H9 (cell line): ENCODE data around the gene DUS1L. TPM values are rescaled to one million over a fixed set of nuclear protein-coding genes. Genes with fewer than 3 reads are reported as not detected.
A peak's percentile ranks its signal among the peaks of the same experiment; 100 is the strongest.

ENCODE experiments used
- DNase-seq: peaks from one replicate; pipeline ENCODE4 v3.0.0-alpha.2; 2017
- H2AFZ ChIP-seq: one replicate; pipeline ENCODE4 v1.6.1; 2013; ENCODE audit warnings: mild to moderate bottlenecking, low read length, control low read depth, moderate library complexity
- H2AK5ac ChIP-seq: 2 replicates; pipeline ENCODE4 v1.6.1; 2013; ENCODE audit warnings: low read length, control low read depth, mixed read lengths; ENCODE audit not compliant: insufficient read length
- H2BK120ac ChIP-seq: one replicate; pipeline ENCODE4 v1.6.1; 2013; ENCODE audit warnings: low read depth, mild to moderate bottlenecking, low read length, control low read depth, inconsistent platforms; ENCODE audit not compliant: poor library complexity, severe bottlenecking
- H2BK12ac ChIP-seq: 2 replicates; pipeline ENCODE4 v1.6.1; 2013; ENCODE audit warnings: low read length, control low read depth, mixed read lengths, low read depth; ENCODE audit not compliant: insufficient read length
- H2BK15ac ChIP-seq: 2 replicates; pipeline ENCODE4 v1.6.1; 2013; ENCODE audit warnings: low read depth, low read length, control low read depth
- H2BK20ac ChIP-seq: one replicate; pipeline ENCODE4 v1.6.1; 2013; ENCODE audit warnings: low read depth, mild to moderate bottlenecking, low read length, control low read depth, inconsistent platforms; ENCODE audit not compliant: poor library complexity, severe bottlenecking
- H2BK5ac ChIP-seq: 2 replicates; pipeline ENCODE4 v1.6.1; 2013; ENCODE audit warnings: low read length, control low read depth, mixed read lengths; ENCODE audit not compliant: insufficient read length
- H3K14ac ChIP-seq: 2 replicates; pipeline ENCODE4 v1.6.1; 2013; ENCODE audit warnings: low read length, control low read depth; ENCODE audit not compliant: insufficient read depth
- H3K18ac ChIP-seq: 2 replicates; pipeline ENCODE4 v1.6.1; 2013; ENCODE audit warnings: low read depth, mild to moderate bottlenecking, mixed read lengths, low read length, control low read depth; ENCODE audit not compliant: insufficient read length
- H3K23ac ChIP-seq: 2 replicates; pipeline ENCODE4 v1.6.1; 2013; ENCODE audit warnings: low read length, control low read depth, mixed read lengths, low read depth; ENCODE audit not compliant: insufficient read length
- H3K23me2 ChIP-seq: 2 replicates; pipeline ENCODE4 v1.6.1; 2013; ENCODE audit warnings: low read depth, mild to moderate bottlenecking, mixed read lengths, low read length, control low read depth; ENCODE audit not compliant: insufficient read length, poor library complexity, severe bottlenecking
- H3K27ac ChIP-seq: 2 replicates; pipeline ENCODE4 v1.5.1; 2013; ENCODE audit warnings: low read length, control low read depth, mixed read lengths, low read depth; ENCODE audit not compliant: insufficient read length
- H3K27me3 ChIP-seq: 2 replicates; pipeline ENCODE4 v1.6.1; 2013; ENCODE audit warnings: low read length, control low read depth, inconsistent platforms; ENCODE audit not compliant: insufficient read depth
- H3K4ac ChIP-seq: 2 replicates; pipeline ENCODE4 v1.6.1; 2013; ENCODE audit warnings: low read depth, mild to moderate bottlenecking, control low read depth, inconsistent platforms, low read length, moderate library complexity
- H3K4me1 ChIP-seq: 2 replicates; pipeline ENCODE4 v1.6.1; 2013; ENCODE audit warnings: low read length, control low read depth, inconsistent platforms; ENCODE audit not compliant: insufficient read depth
- H3K4me2 ChIP-seq: 2 replicates; pipeline ENCODE4 v1.6.1; 2013; ENCODE audit warnings: low read length, control low read depth, mixed read lengths; ENCODE audit not compliant: insufficient read length, insufficient read depth
- H3K56ac ChIP-seq: 2 replicates; pipeline ENCODE4 v1.6.1; 2013; ENCODE audit warnings: low read depth, mild to moderate bottlenecking, mixed read lengths, low read length, control low read depth; ENCODE audit not compliant: insufficient read length
- H3K79me1 ChIP-seq: 2 replicates; pipeline ENCODE4 v1.6.1; 2013; ENCODE audit warnings: low read depth, mild to moderate bottlenecking, moderate library complexity, low read length, control low read depth, inconsistent platforms; ENCODE audit not compliant: insufficient read depth, poor library complexity, severe bottlenecking
- H3K79me2 ChIP-seq: 2 replicates; pipeline ENCODE4 v1.6.1; 2013; ENCODE audit warnings: low read length, control low read depth, inconsistent platforms; ENCODE audit not compliant: insufficient read depth
- H3K9ac ChIP-seq: 2 replicates; pipeline ENCODE4 v1.6.1; 2013; ENCODE audit warnings: low read length, control low read depth, mixed read lengths; ENCODE audit not compliant: insufficient read length; ENCODE audit errors: extremely low read depth
- H3K9me3 ChIP-seq: one replicate; pipeline ENCODE4 v1.6.1; 2013; ENCODE audit warnings: low read depth, low read length, inconsistent platforms; ENCODE audit not compliant: control insufficient read depth
- H3T11ph ChIP-seq: one replicate; pipeline ENCODE4 v1.6.1; 2013; ENCODE audit warnings: mild to moderate bottlenecking, low read length, control low read depth, inconsistent platforms
- H4K20me1 ChIP-seq: one replicate; pipeline ENCODE4 v1.6.1; 2013; ENCODE audit not compliant: control insufficient read depth, insufficient read length, insufficient read depth
- H4K5ac ChIP-seq: 2 replicates; pipeline ENCODE4 v1.6.1; 2013; ENCODE audit warnings: low read depth, mild to moderate bottlenecking, mixed read lengths, low read length, control low read depth; ENCODE audit not compliant: insufficient read length
- H4K8ac ChIP-seq: replicated peaks from 2 replicates; pipeline ENCODE4 v1.6.1; 2013; ENCODE audit warnings: low read length, control low read depth, mixed read lengths, low read depth; ENCODE audit not compliant: insufficient read length
- H4K91ac ChIP-seq: 2 replicates; pipeline ENCODE4 v1.6.1; 2013; ENCODE audit warnings: low read depth, mild to moderate bottlenecking, moderate library complexity, mixed read lengths, low read length, control low read depth; ENCODE audit not compliant: insufficient read length
- H3K27ac Mint-ChIP-seq, 3 experiments: 2 replicates in 2 of 3; 3 replicates in 1 of 3; pipeline ENCODE4 v1.8.0; 2020 to 2021; ENCODE audit warnings: mixed read lengths in 3 of 3, mild to moderate bottlenecking in 1 of 3, moderate library complexity in 1 of 3
- H3K27me3 Mint-ChIP-seq: 2 replicates; pipeline ENCODE4 v1.8.0; 2021; ENCODE audit warnings: low read depth, mild to moderate bottlenecking, moderate library complexity, mixed read lengths
- H3K36me3 Mint-ChIP-seq, 3 experiments: 2 replicates in 2 of 3; 3 replicates in 1 of 3; pipeline ENCODE4 v1.8.0; 2020 to 2021; ENCODE audit warnings: low read depth in 3 of 3, mixed read lengths in 3 of 3; ENCODE audit not compliant: insufficient read depth in 1 of 3
- H3K4me1 Mint-ChIP-seq, 2 experiments: 2 replicates each; pipeline ENCODE4 v1.8.0; 2020; ENCODE audit warnings: mixed read lengths in 2 of 2
- H3K4me3 Mint-ChIP-seq, 2 experiments: 2 replicates in 1 of 2; 3 replicates in 1 of 2; pipeline ENCODE4 v1.8.0; 2020 to 2021; ENCODE audit warnings: mild to moderate bottlenecking in 2 of 2, mixed read lengths in 2 of 2, moderate library complexity in 1 of 2
- H3K9me3 Mint-ChIP-seq, 2 experiments: 2 replicates in 1 of 2; 3 replicates in 1 of 2; pipeline ENCODE4 v1.8.0; 2020; ENCODE audit warnings: mild to moderate bottlenecking in 2 of 2, mixed read lengths in 2 of 2, moderate library complexity in 1 of 2
- WGBS: extraction: QIAGEN DNeasy Blood & Tissue Kit; methylation state at CpG from one replicate; pipeline ENCODE4 v1.1.7; 2013; ENCODE audit warnings: missing lambda C conversion rate, low lambda C conversion rate, mixed read lengths; ENCODE audit not compliant: insufficient read length; ENCODE audit errors: extremely low coverage; 5-methylcytosine and 5-hydroxymethylcytosine counted together
- total RNA-seq: library from RNA; stranded (reverse); gene quantifications from 2 replicates; pipeline ENCODE4 v1.2.1, GENCODE V29; 2021
- TF ChIP-seq, protein P1 (sequence below): fragments of 200-600 bp; sonication (generic); conservative IDR thresholded peaks from 3 replicates; pipeline ENCODE4 v1.8.0; 2021; ENCODE audit warnings: antibody characterized with exemption, mild to moderate bottlenecking

Gene DUS1L
- total RNA-seq, 1 experiment from 2014 or later: 103 TPM

DNA sequence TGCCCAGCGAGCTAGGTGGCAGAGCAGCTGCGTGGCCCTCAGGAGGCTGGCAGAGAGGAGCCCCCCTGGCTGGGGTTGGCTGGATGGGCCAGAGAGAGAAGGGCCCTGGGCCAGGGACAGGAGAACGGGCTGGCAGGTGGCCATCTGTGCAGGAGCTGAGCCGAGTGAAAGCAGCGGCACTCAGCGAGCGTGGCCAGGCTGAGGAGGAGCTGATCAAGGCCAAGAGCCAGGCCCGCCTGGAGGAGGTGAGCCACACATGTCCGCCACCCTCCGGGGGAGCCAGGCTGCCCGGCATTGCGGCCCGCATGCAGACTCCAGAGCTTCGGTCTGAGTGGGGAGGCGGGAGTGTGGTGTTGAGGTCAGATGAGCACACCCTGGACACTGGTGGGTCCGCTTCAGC, 36.2 kb downstream of the DUS1L start:
- Histone ChIP-seq H3K27me3 (no peaks in the 10 kb centered on the region), H3K4ac (no peak overlapping the region), H4K91ac (no peak overlapping the region), H3K9me3 (no peaks in the 10 kb centered on the region), H3K4me2 (no peak overlapping the region), H3K23ac (no peak overlapping the region), H2BK5ac (no peak overlapping the region), H2BK20ac (no peak overlapping the region), H3K27ac (no peak overlapping the region), H2BK120ac (no peak overlapping the region), H2AFZ (no peak overlapping the region), H3K4me1 (no peaks in the 10 kb centered on the region), H4K8ac (no peak overlapping the region), H3K79me1 (no peaks in the 10 kb centered on the region), H3K56ac (no peak overlapping the region), H3K18ac (no peak overlapping the region), H4K20me1 (no peaks in the 10 kb centered on the region), H3K14ac (no peak overlapping the region; the same call in 1 of the 2 replicates), H3T11ph (no peak overlapping the region), H2BK15ac (no peak overlapping the region), H2AK5ac (no peak overlapping the region), H2BK12ac (no peak overlapping the region), H4K5ac (no peak overlapping the region), H3K79me2 (no peaks in the 10 kb centered on the region), H3K9ac (no peak overlapping the region), H3K23me2 (peaks cover 8% of the 10 kb centered on the region)
- H3K4me3 Mint-ChIP-seq: peak overlapping the region in 1 of 2 experiments; percentile 70; a peak in 4 of 5 replicates
- peaks cover 0 to 2% of the 10 kb centered on the region in 2 experiments; a peak in 1 of 5 replicates for H3K9me3 Mint-ChIP-seq
- peaks cover 3 to 19% (median 10%) of the 10 kb centered on the region in 3 experiments; a peak in 6 of 7 replicates for H3K36me3 Mint-ChIP-seq
- TF ChIP-seq, protein P1, sequence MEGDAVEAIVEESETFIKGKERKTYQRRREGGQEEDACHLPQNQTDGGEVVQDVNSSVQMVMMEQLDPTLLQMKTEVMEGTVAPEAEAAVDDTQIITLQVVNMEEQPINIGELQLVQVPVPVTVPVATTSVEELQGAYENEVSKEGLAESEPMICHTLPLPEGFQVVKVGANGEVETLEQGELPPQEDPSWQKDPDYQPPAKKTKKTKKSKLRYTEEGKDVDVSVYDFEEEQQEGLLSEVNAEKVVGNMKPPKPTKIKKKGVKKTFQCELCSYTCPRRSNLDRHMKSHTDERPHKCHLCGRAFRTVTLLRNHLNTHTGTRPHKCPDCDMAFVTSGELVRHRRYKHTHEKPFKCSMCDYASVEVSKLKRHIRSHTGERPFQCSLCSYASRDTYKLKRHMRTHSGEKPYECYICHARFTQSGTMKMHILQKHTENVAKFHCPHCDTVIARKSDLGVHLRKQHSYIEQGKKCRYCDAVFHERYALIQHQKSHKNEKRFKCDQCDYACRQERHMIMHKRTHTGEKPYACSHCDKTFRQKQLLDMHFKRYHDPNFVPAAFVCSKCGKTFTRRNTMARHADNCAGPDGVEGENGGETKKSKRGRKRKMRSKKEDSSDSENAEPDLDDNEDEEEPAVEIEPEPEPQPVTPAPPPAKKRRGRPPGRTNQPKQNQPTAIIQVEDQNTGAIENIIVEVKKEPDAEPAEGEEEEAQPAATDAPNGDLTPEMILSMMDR: no peak
- H3K4me1 Mint-ChIP-seq: peaks cover 2 to 13% of the 10 kb centered on the region in 2 experiments; a peak in 3 of 4 replicates
- no peak for DNase-seq
- peak overlapping the region in 1 of 3 experiments; percentile 78; a peak in 1 of 7 replicates for H3K27ac Mint-ChIP-seq
- H3K27me3 Mint-ChIP-seq: no peaks in the 10 kb centered on the region; the same call in none of the 2 replicates
- WGBS: no CpG with 5 or more reads among the region's 16 CpGs
